ENCODE results near the gene ANKRD53. TPM values are rescaled to one million over a fixed set of nuclear protein-coding genes. Genes with fewer than 3 reads are reported as not detected.

Gene ANKRD53, protein sequence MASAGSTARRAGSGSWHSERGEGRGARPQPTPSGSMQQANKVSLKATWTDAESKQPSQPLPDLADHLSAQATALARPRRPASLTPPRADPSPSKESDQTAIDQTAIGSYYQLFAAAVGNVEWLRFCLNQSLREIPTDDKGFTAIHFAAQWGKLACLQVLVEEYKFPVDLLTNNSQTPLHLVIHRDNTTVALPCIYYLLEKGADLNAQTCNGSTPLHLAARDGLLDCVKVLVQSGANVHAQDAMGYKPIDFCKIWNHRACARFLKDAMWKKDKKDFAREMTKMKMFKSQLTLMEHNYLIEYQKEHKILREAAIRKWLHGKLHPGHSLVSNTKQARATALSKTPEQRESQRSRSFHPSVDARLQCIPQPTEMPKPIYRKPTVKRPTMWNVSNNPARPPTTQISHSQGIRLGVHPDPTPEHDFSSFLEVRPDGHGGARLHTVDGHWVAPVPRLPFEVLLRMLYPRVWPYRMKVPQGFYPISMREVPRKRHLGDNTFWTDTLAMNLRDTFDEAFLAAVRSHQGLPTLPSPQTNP
- 0.29 and 0.58 TPM in 2 replicates for polyA plus RNA-seq (2012; rRNA removed)
- polyA plus RNA-seq (2012; cell fraction: cytosol; rRNA removed) = 0.10 and 0.17 TPM in 2 replicates
- 1.7 and 2.2 TPM in 2 replicates for polyA plus RNA-seq (2012; cell fraction: nucleus; rRNA removed)

DNA sequence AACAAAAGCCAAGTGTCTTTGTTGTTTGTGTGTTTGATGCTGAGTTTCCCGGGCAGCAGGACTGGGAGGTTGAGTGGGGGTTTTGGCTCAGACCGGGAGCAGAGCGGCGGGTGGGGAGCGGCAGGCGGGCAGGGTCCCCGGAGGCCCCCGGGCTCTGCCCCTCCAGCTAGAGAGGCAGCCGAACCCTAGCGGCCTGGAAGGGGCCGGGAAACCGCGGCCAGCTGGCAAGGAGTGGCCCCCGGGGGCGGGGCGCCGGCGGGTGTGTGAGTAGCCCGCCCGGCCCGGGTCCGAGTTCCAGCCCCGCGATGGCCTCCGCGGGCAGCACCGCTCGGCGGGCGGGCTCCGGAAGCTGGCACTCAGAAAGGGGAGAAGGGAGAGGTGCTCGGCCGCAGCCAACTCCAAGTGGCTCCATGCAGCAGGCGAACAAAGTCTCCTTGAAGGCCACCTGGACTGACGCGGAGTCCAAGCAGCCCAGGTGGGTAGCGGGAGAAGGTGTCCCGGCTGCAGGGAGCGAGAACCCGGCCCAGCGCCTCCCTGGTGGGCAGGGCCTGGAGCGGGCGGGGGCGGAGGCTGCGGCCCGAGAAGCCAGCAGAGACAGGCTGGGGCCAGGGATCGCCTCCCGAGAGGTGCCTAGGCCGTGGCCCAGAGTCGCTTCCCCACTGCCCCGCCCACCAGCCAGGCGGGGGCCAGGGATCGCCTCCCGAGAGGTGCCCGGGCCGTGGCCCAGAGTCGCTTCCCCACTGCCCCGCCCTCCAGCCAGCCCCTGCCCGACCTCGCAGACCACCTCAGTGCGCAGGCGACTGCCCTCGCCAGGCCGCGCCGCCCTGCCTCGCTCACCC, at the start of gene ANKRD53:
Gene ANKRD53 (plus strand): TSS at position 290 of the 839 bp plus-strand sequence. CDS start 16 bp downstream, at position 306.
- Histone ChIP-seq H3K9me3 (no peaks in the 10 kb centered on the region), H3K36me3 (replicated peaks in 1 of 2; ENCODE audit: control insufficient read depth in 1 of 2, insufficient read depth in 2 of 2, low read length in 1 of 2) (no peaks in the 10 kb centered on the region), H3K4me3 (ENCODE audit: low read depth in 2 of 2, low read length in 1 of 2) (peak within 1 kb of the TSS; percentile 61 to 88), H4K20me1 (ENCODE audit: insufficient read depth) (no peaks in the 10 kb centered on the region), H3K27me3 (ENCODE audit: insufficient read depth) (no peaks in the 10 kb centered on the region), H3K79me2 (ENCODE audit: insufficient read depth) (no peaks in the 10 kb centered on the region), H3K9me2 (no peaks in the 10 kb centered on the region), H2AFZ (ENCODE audit: low read depth) (no peak within 1 kb of the TSS), H3F3A (replicated peaks; ENCODE audit: insufficient read depth) (no peaks in the 10 kb centered on the region), H3K4me2 (peak within 1 kb of the TSS; percentile 90), H3K4me1 (ENCODE audit: control insufficient read depth in 1 of 2, insufficient read depth in 2 of 2, low read depth in 1 of 2, low read length in 1 of 2) (peaks cover 3 to 6% of the 10 kb centered on the region in 2 experiments; a peak in 3 of 4 replicates), H3K27ac (ENCODE audit: low read depth in 2 of 2, low read length in 1 of 2) (peak within 1 kb of the TSS in 1 of 2 experiments; percentile 87; a peak in 2 of 4 replicates), H3K9ac (peak within 1 kb of the TSS; percentile 72; the same call in 1 of the 2 replicates)
- peak; percentile 27 for DNase-seq
- 90% methylated on average over 43 of the region's 67 CpGs for WGBS (ENCODE audit: low lambda C conversion rate)
- TF ChIP-seq, protein P1, sequence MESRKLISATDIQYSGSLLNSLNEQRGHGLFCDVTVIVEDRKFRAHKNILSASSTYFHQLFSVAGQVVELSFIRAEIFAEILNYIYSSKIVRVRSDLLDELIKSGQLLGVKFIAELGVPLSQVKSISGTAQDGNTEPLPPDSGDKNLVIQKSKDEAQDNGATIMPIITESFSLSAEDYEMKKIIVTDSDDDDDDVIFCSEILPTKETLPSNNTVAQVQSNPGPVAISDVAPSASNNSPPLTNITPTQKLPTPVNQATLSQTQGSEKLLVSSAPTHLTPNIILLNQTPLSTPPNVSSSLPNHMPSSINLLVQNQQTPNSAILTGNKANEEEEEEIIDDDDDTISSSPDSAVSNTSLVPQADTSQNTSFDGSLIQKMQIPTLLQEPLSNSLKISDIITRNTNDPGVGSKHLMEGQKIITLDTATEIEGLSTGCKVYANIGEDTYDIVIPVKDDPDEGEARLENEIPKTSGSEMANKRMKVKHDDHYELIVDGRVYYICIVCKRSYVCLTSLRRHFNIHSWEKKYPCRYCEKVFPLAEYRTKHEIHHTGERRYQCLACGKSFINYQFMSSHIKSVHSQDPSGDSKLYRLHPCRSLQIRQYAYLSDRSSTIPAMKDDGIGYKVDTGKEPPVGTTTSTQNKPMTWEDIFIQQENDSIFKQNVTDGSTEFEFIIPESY (IDR thresholded peaks at IDR 0.05; ENCODE audit: borderline replicate concordance, low read depth) = no peak
- no peak for TF ChIP-seq POLR2AphosphoS5 (IDR thresholded peaks at IDR 0.05; ENCODE audit: low read depth, low read length)
- ChIA-PET POLR2A (no interaction called here), CTCF (interaction anchor here (0.7 to 4.0 kb wide), 12 partner anchors 7 to 259 kb away, joined by 3 to 33 read pairs (median 4); partner anchors contain the start of gene FIGLA)

DNA sequence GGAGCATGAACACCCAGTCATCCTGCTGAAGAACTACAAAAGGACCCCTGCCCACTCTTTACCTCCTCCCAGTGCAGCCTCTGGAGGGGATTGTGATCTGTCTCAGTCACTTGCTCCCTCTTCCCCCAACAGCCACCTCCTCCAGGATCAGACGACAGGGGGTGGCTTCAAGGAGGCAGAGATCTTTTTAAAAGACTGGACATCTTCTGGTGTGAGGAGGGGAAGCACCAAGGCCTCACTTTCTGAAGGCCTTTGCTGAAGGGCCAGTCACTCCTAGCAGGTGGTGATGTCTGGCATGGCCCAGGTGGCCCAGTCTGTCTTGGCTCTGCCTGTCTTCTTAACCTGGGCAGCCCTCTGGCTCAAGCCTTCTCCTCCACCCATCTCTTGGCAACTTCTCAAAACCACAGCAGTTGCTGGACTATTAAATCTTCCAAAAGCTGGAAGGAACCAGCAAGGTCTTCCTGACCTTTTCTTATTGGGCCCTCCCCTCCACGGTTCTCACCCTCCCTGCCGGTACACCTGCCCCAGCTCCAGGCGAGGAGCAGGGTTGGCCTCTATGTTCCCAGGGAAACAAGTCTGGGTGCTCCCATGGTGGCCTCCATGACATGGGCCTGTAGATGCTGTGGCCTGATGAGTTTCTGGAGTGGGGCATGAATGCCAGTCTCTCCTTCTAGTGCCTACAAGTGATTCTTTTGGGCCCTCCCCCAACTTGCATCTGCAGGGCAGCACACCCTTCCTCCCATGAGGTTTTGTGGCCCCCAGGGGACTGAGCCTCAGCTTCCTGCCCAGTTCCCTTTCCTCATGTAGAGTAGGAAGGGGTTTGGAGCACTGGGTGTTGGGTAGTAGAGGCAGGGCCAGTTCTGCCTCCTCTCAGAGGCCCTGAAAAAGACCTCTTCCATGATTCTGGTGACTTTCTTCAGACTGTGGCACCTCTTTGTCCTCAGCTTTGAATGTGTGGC, 47.8 kb upstream of the ANKRD53 start:
- POLR2A ChIA-PET = no interaction called here
- no peak for DNase-seq
- Histone ChIP-seq H3K9me3 (no peaks in the 10 kb centered on the region), H3K27me3 (ENCODE audit: insufficient read depth) (no peaks in the 10 kb centered on the region), H3K36me3 (replicated peaks in 1 of 2; ENCODE audit: control insufficient read depth in 1 of 2, insufficient read depth in 2 of 2, low read length in 1 of 2) (peaks cover 0 to 13% of the 10 kb centered on the region in 2 experiments), H3K9ac (no peak overlapping the region), H3F3A (replicated peaks; ENCODE audit: insufficient read depth) (no peaks in the 10 kb centered on the region), H3K4me1 (ENCODE audit: control insufficient read depth in 1 of 2, insufficient read depth in 2 of 2, low read depth in 1 of 2, low read length in 1 of 2) (peaks cover 0 to 2% of the 10 kb centered on the region in 2 experiments; a peak in 1 of 4 replicates), H3K4me3 (ENCODE audit: low read depth in 2 of 2, low read length in 1 of 2) (no peak overlapping the region), H2AFZ (ENCODE audit: low read depth) (no peak overlapping the region), H3K79me2 (ENCODE audit: insufficient read depth) (no peaks in the 10 kb centered on the region), H3K9me2 (no peaks in the 10 kb centered on the region), H3K4me2 (no peak overlapping the region), H4K20me1 (ENCODE audit: insufficient read depth) (no peaks in the 10 kb centered on the region), H3K27ac (ENCODE audit: low read depth in 2 of 2, low read length in 1 of 2) (no peak overlapping the region)
- CTCF ChIA-PET = interaction anchor here (0.9 to 2.3 kb wide), 5 partner anchors 10 to 59 kb away, joined by 3 to 9 read pairs (median 3); no protein-coding TSS in a partner anchor
- 90% methylated on average over 4 of the region's 4 CpGs for WGBS (ENCODE audit: low lambda C conversion rate)
- no peak for TF ChIP-seq YY1 (IDR thresholded peaks at IDR 0.05; ENCODE audit: low read depth)
- TF ChIP-seq, protein P2, sequence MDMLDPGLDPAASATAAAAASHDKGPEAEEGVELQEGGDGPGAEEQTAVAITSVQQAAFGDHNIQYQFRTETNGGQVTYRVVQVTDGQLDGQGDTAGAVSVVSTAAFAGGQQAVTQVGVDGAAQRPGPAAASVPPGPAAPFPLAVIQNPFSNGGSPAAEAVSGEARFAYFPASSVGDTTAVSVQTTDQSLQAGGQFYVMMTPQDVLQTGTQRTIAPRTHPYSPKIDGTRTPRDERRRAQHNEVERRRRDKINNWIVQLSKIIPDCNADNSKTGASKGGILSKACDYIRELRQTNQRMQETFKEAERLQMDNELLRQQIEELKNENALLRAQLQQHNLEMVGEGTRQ (IDR thresholded peaks at IDR 0.05; ENCODE audit: borderline replicate concordance, low read depth, low read length) = no peak
- no peak for TF ChIP-seq MXI1 (IDR thresholded peaks at IDR 0.05; ENCODE audit: low read depth, low read length)
- no peak for TF ChIP-seq GATA2 (CRISPR knock-in tag; IDR thresholded peaks at IDR 0.05)
- TF ChIP-seq TEAD4 (IDR thresholded peaks at IDR 0.05; ENCODE audit: borderline replicate concordance, insufficient read depth) = no peak
- TF ChIP-seq, protein P3, sequence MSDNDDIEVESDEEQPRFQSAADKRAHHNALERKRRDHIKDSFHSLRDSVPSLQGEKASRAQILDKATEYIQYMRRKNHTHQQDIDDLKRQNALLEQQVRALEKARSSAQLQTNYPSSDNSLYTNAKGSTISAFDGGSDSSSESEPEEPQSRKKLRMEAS (IDR thresholded peaks at IDR 0.05; ENCODE audit: low read depth) = no peak
- TF ChIP-seq EZH2phosphoT487 (IDR thresholded peaks at IDR 0.05; ENCODE audit: borderline replicate concordance, low read depth) = no peak
- TF ChIP-seq SMC3 (IDR thresholded peaks at IDR 0.05; ENCODE audit: low read depth, low read length) = no peak
- TF ChIP-seq JUND (IDR thresholded peaks at IDR 0.05) = no peak
- no peak for TF ChIP-seq RCOR1 (IDR thresholded peaks at IDR 0.05; ENCODE audit: low read length)
- TF ChIP-seq TAF1 (IDR thresholded peaks at IDR 0.05; ENCODE audit: borderline replicate concordance, low read depth, low read length) = no peak
- TF ChIP-seq, protein P4, sequence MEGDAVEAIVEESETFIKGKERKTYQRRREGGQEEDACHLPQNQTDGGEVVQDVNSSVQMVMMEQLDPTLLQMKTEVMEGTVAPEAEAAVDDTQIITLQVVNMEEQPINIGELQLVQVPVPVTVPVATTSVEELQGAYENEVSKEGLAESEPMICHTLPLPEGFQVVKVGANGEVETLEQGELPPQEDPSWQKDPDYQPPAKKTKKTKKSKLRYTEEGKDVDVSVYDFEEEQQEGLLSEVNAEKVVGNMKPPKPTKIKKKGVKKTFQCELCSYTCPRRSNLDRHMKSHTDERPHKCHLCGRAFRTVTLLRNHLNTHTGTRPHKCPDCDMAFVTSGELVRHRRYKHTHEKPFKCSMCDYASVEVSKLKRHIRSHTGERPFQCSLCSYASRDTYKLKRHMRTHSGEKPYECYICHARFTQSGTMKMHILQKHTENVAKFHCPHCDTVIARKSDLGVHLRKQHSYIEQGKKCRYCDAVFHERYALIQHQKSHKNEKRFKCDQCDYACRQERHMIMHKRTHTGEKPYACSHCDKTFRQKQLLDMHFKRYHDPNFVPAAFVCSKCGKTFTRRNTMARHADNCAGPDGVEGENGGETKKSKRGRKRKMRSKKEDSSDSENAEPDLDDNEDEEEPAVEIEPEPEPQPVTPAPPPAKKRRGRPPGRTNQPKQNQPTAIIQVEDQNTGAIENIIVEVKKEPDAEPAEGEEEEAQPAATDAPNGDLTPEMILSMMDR (IDR thresholded peaks at IDR 0.05) = no peak
- TF ChIP-seq ELF1 (IDR thresholded peaks at IDR 0.05) = no peak
- no peak for TF ChIP-seq FOXM1 (IDR thresholded peaks at IDR 0.05; ENCODE audit: low read depth)
